Stimulated activated CD8-positive, alpha-beta memory T cell treated with anti-CD3 and anti-CD28 coated beads, Interleukin-15, amount 100 ng/mL, for 24 hours (primary cell): ENCODE results near the gene MORC4.

Source experiments
- DNase-seq: peaks from one replicate; pipeline ENCODE4 v3.0.0-alpha.2; 2020; ENCODE audit warnings: low read depth

Gene MORC4

DNA sequence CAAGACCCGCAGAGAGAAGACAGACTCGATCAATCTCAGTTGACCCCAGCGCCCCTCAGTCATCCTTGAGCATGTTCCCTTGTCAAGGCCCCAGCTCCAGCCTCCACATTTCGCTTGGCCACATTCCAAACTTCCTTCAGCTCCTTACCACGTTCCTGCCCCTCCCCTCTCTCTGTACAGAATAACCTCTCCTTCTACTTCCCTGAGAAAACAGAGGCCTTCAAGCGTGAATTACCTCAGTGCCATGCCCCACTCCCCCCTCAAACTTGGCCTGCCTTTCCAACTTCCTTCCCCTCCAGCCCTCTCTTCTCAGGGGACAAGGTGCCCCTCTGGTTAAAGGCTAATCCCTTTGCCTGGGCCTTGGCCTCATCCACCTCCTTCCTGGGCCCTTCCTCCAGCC is 93.7 kb downstream of the MORC4 start:
- no peak for DNase-seq

DNA sequence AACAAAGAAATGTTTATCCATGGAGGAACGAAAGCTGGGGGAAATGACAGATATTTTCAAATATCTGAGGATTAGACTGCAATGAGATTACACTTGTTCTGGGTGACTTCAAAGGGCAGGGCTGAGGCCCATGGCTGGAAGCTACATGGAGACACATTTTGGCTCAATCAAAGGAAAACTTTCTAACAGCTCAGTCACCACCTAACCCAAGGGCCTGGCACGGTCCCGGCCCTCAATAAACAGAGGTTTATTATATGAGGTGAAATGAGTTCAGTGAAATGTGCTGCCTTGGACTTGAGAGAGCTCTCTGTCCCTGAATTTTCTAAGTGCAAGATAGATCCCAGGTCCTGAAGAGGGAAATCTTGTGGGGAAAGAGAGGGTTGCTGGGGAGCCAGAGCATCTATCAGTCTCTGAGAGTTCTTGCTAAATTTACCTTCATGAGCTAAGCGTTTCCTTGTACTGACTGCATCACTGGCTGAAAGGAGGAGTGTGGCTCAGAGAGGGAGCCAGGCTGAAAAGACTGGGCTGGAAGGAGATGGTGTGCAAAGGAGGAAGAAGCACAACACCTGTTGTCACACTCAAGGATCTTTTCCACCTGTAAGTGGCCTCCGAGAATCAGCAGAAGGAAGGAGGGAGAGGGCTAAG is 94.8 kb downstream of the MORC4 start:
- DNase-seq: no peak

DNA sequence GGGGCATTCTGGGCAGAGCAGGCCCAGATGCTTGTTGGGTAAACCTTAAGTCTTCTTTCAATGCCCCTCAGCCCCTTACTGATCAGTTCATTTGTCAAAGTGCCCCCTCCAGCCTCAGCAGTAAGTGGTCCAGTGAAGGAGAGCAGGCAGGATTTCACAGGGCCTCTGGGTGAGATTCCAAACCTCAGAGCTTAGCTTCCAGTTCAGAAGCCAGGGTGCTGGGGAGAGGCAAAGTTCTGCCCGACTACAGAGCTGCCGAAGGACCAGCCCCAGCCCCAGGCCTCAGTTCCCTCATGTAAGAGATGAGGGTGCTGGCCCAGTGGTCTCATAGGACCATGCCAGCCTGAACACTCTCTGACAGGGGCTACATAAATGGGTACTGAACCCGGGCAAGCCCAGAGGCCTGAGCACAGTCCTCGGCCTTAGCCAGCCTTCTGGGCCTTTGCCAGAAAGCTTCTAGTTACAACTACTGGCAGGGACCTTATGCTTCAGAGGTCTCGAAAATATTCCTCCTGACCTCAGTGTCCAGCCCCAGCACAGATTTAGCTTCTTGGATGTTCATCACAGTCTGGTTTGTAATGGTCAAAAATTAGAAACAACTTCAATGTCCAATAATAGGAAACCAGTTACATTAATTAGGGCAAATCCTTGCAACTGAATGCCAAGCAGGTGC is 96.0 kb downstream of the MORC4 start:
- no peak for DNase-seq

DNA sequence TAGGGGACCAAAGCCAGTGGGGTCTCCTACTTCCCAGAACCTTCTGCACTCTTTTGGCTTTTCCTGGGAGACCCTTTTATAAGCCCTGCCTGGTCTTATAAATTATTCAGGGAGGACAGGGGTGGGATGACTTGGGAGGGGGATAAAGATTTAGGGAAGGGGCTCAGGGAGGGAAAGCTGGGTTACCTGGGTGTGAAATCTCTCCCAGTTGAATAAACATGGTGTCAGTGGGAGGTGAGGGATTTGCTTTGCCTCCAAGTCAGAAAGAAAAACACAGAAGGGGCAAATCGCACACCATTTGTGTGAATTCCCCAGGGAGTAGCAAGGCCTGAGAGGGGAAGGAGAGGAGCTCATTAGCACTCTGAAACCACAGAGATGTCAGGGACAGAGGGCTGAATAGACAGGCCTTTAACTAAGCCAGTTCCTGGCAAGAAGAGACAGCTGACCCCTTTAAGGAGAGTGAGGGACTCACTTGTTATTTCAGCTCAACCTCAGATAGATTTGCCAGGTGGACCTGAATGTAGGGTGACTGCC is 96.7 kb downstream of the MORC4 start, which contains the start of gene RIPPLY1:
TSS of gene RIPPLY1 (minus strand) at position 51 of the 534 bp plus-strand sequence. CDS start 54 bp downstream, outside the sequence.
- DNase-seq: no peak

DNA sequence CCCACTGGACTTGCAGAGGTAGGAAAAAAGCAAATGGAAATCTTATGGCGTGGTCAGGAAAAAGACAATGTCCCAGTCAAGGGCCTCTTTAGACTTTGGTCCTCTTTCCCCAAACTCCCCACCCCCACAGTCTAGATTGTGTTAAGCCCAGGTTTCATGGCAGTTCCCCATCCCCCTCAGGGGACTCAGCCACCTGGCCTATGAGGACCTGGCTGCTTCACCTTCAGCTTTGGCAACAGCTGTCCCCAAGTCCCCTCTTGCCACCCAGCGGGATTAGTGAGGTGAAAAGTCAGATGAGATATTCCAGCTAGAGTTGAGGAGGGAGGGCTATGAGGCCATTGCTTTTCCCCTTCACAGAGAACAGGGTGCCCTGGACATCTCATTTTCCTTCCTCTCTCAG is 97.3 kb downstream of the MORC4 start:
- no peak for DNase-seq

DNA sequence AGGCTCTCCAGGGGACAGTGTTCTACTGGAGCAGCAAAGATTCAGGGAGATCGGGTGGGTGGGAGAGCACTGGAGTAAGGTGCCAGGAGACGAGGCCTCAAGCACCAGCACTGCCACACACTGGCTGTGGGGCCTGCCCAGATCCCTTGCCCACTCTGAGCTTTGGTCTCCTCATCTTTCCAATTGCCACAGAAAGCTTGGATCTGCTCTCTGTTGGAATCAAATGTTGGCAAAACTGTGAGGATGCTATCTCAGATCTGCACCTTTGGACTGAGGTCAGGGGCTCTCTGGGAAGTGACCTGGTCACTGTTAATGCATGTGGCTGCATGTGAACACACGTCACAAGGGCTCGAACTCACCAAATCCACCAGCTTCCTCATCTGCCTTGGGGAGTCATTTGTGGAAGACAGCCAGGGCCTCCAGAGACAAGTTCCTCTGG is 98.2 kb downstream of the MORC4 start:
- DNase-seq: no peak

DNA sequence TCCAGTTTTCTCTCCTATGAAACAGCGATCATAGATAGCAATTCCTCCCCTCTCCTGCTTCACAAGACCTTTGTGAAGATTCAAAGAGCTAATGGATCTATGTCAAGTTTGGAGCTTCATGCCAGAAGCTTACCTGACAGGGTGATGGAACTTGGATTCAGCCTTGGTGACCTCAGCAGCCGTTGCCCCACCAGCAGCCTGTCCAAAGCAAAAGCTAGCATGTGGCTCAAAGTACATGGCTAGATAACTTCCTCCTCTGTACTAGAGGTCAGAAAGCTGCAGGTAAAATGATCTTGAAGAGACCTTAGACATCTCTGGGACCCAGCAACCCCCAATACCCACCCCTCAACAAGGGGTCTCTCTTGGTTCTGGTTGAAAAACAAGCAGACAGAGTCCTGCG is 98.7 kb downstream of the MORC4 start:
- DNase-seq: no peak

DNA sequence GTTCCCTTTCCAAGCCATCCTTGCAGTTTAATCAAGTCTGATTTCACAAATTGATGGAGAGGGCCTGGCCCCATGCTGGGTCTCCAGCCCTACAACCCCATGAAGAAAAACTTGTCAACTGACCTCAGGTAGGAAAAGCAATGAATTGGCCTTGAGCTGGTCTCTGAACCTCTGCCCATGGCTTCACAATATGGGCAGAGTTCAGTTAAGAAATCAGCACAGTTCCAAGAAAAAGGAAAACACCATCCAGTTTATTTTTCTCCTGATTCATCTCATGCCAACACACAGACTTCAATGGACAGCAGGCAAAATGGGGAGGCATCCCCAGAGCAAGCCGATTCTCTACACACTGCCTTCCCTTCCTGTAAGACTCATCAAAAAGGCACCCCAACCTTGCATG is 100.2 kb downstream of the MORC4 start:
- no peak for DNase-seq

DNA sequence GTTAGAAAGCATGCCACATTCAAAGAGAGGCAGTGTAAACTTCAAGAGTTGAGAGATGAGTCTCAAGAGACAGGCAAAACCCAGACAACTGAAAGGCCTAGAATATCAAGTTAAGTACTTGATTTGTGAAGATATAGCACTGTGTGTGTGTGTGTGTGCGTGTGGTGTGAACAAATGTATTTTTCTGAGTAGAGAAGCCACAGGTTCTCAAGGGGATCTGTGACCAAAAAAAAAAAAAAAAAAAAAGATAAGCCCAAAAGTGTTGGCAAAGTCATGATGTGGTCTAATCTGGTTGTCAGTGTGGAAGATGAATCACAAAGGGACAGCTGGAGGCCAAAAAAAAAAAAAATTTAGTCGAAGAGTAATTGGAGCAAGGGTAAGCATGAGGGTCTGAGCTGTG is 100.7 kb downstream of the MORC4 start:
- DNase-seq: no peak

DNA sequence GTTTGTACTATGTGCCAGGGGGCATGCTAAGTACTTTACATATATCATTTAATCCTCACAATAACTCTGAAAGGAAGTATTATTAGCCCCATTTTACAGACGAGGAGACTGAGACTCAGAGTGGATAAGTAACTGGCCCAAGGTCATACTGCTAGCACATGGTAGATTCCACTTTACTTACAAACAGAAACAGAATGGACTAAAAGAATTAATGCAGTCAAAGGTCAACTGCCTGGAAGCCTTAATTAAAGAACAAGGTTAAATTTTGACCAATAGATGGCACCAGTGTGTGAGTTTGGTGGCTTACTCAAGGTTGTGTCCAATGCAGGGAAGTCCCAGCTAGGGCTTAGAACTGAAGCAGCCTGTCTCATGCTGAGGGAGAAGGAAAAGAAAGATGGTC is 101.5 kb downstream of the MORC4 start:
- no peak for DNase-seq

DNA sequence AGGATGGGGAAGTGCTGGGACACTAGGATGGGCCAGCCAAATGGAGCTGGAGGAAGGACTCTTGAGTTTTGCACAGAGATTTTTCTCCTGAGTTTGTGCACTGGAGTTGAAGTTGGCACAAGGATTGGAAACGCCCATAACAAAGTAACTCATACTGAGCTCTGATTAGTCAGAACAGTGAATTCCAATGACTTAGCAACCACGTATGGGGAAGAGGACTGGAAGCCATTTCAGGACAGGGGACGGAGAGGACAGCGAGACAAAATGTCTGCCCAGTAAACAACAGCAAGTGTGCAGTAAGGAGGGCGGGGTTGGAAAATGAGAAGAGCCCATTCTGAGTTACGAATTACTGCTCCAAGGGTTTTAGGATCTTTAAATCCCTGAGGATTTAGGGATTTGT is 102.8 kb downstream of the MORC4 start:
- no peak for DNase-seq

DNA sequence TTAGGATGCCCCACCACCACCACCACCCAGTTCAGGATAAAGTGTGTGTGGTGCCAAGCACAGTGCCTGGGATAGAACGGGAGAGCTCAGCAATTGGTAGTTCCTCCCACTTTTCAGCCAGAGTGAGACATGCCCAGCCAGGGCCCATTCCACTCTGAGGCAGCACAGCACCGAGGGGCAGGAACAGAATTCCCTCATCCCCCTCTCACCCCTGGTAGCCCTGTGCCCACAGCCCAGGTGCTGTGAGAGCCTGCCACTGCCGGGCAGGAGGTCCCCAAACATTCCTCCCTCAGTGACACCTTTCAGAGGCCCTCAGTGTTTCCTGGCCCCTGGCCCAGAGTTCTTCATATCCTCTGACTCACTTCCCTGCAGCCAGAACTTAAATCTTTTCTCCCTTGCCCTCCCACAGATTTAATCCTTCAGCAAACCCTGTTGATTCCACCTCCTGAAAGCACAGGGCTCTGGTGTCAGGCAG is 105.0 kb downstream of the MORC4 start:
- DNase-seq: no peak

DNA sequence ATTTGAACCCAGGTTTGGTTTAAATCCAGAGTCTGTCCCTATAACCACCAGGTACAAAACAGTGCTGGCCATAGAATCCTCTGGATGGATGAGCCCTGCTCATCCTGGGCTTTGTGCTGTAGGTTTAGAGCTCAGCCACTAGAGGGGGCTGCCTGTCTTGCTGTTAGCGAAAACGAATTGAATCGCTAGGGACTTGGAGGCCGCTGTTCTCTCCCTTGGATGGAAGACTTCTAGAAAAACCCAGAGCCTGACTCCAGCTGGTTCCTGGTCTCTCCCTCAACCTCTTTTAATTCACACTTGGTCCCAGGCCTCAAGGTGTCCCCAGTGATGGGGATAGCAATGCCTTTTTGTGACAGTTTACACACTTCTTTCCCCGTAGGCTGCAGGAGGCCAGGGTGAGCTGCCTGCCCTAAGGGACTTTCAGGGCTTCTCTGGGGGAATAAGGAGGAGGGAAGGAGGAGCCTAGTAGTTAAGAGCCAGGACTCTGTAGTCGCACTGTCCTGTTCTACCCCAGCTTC is 105.6 kb downstream of the MORC4 start:
- DNase-seq: no peak

DNA sequence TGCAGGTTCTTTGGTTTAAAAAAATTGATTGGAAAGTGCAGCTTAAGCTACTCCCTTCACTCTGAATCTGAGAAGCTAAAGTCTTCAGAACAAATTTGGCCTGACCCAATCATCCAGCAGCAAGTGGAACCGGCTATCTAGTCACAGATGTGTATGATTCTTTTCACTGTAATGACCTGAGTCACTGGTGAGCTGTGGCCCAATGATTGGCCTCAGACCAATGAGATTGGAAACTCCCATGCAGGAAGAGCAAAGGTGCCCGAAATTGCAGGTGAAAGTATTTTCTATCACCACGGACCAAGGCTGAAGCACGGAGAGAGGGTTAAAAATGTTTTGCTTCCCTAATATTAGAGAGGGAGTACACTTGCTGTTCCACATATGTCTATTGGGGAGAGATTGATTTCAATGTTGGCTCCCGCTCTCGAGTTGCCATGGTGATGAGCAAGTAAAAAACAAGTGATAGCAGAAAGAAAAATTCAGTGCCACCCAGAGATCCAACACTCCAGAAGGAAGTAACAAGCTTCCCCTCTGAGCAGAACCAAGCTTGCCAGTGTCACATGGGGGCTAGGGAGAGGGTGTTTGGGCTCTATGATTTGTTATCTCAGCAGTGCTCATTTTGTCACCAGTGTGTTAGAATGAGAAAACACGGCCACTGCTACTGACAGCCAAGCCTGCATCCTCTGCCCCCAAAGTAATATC is 108.1 kb downstream of the MORC4 start:
- DNase-seq: no peak
